ENCODE results near the gene ENPP6. TPM values are rescaled to one million over a fixed set of nuclear protein-coding genes. Genes with fewer than 3 reads are reported as not detected.
"Not testable (repeated sequence)": the region's sequence is repeated elsewhere in the genome, so short reads cannot be mapped to it uniquely, and the experiment has no call there.

Gene ENPP6
- total RNA-seq, 1 experiment from 2014 or later = not detected

GRCh38 chr4:184062769-184063168 is 154.9 kb downstream of the ENPP6 start:
- no peak for DNase-seq (ENCODE audit: low read depth)

- no peak for DNase-seq (ENCODE audit: low read depth)
These were observed 156.1 kb downstream of the ENPP6 start for GRCh38 chr4:184061582-184061981.

GRCh38 chr4:184059099-184059498 is 158.6 kb downstream of the ENPP6 start:
- DNase-seq (ENCODE audit: low read depth) = no peak

GRCh38 chr4:184058026-184058425 is 159.6 kb downstream of the ENPP6 start:
- no peak for DNase-seq (ENCODE audit: low read depth)

- no peak for DNase-seq (ENCODE audit: low read depth)
These were observed 160.8 kb downstream of the ENPP6 start for GRCh38 chr4:184056877-184057276.

- no peak for DNase-seq (ENCODE audit: low read depth)
These were observed 164.2 kb downstream of the ENPP6 start for GRCh38 chr4:184053434-184053833.

- no peak for DNase-seq (ENCODE audit: low read depth)
These were observed 165.1 kb downstream of the ENPP6 start for GRCh38 chr4:184052616-184053015.

- not testable (repeated sequence) for DNase-seq (ENCODE audit: low read depth)
These were observed 166.4 kb downstream of the ENPP6 start for GRCh38 chr4:184051262-184051661.

- DNase-seq (ENCODE audit: low read depth) = no peak
These were observed 171.5 kb downstream of the ENPP6 start for GRCh38 chr4:184046148-184046547.

GRCh38 chr4:184041156-184041555 is 176.5 kb downstream of the ENPP6 start:
- DNase-seq (ENCODE audit: low read depth) = no peak

GRCh38 chr4:184039963-184040383 is 177.7 kb downstream of the ENPP6 start:
- DNase-seq (ENCODE audit: low read depth) = no peak

Data from LHCN-M2 (cell line).